GM06990 (cell line): ENCODE measurements around the gene UNC13D.
A peak's percentile ranks its signal among the peaks of the same experiment; 100 is the strongest.
"Not testable (repeated sequence)": the region's sequence is repeated elsewhere in the genome, so short reads cannot be mapped to it uniquely, and the experiment has no call there.

Source experiments
- DNase-seq: peaks from one replicate; pipeline ENCODE4 v3.0.0-alpha.2; 2011; ENCODE audit not compliant: insufficient read length; ENCODE audit errors: extremely low read depth
- H3K27me3 ChIP-seq: replicated peaks from 2 replicates; pipeline ENCODE4 v1.6.0; 2011; ENCODE audit warnings: low read length; ENCODE audit not compliant: control insufficient read depth, insufficient read depth
- H3K36me3 ChIP-seq: 2 replicates; pipeline ENCODE4 v1.5.1; 2011; ENCODE audit warnings: low read length; ENCODE audit not compliant: control insufficient read depth, insufficient read depth
- H3K4me3 ChIP-seq: replicated peaks from 2 replicates; pipeline ENCODE4 v1.5.1; 2011; ENCODE audit warnings: low read depth, mild to moderate bottlenecking, control low read depth, low read length
- CTCF ChIP-seq: IDR thresholded peaks from 2 replicates; pipeline ENCODE4 v1.5.1; 2011; ENCODE audit warnings: low read length, control low read depth, mild to moderate bottlenecking, inconsistent platforms; ENCODE audit not compliant: insufficient read depth, poor library complexity, severe bottlenecking

Gene UNC13D

GRCh38 chr17:75869282-75870141 lies 25.3 kb upstream of the UNC13D start:
- no peak for TF ChIP-seq CTCF
- no peak for DNase-seq

GRCh38 chr17:75868730-75869281 lies 24.6 kb upstream of the UNC13D start:
- not testable (repeated sequence) for H3K36me3 ChIP-seq, H3K27me3 ChIP-seq, H3K4me3 ChIP-seq, DNase-seq

More at GRCh38 chr17:75869282-75870141, 25.3 kb upstream of the UNC13D start:
- Histone ChIP-seq H3K36me3 (no peaks in the 10 kb centered on the region), H3K4me3 (no peak overlapping the region), H3K27me3 (no peaks in the 10 kb centered on the region)

- H3K36me3 ChIP-seq, H3K27me3 ChIP-seq, H3K4me3 ChIP-seq, DNase-seq: not testable (repeated sequence)
Observed at GRCh38 chr17:75865404-75866188, 21.4 kb upstream of the UNC13D start.

GRCh38 chr17:75864887-75865286 lies 20.7 kb upstream of the UNC13D start:
- not testable (repeated sequence) for H3K27me3 ChIP-seq, DNase-seq, H3K4me3 ChIP-seq, H3K36me3 ChIP-seq

- TF ChIP-seq CTCF, result no peak
- peak; percentile 80 for DNase-seq
- Histone ChIP-seq H3K27me3 (no peaks in the 10 kb centered on the region), H3K36me3 (no peaks in the 10 kb centered on the region), H3K4me3 (no peak overlapping the region)
Observed at GRCh38 chr17:75864448-75864871, 20.3 kb upstream of the UNC13D start.

- no peak for DNase-seq
- TF ChIP-seq CTCF, result no peak
Observed at GRCh38 chr17:75861927-75862317, 17.7 kb upstream of the UNC13D start.

GRCh38 chr17:75859358-75859757 lies 15.2 kb upstream of the UNC13D start:
- H3K4me3 ChIP-seq, H3K36me3 ChIP-seq, DNase-seq, H3K27me3 ChIP-seq: not testable (repeated sequence)

More at GRCh38 chr17:75861927-75862317, 17.7 kb upstream of the UNC13D start:
- Histone ChIP-seq H3K27me3 (no peaks in the 10 kb centered on the region), H3K4me3 (no peak overlapping the region), H3K36me3 (no peaks in the 10 kb centered on the region)
